Right lung (tissue), 5 donors: Measurements from ENCODE around the gene SDK2. TPM values are rescaled to one million over a fixed set of nuclear protein-coding genes. Genes with fewer than 3 reads are reported as not detected.

Experiments used
- DNase-seq, 2 donors: peaks; one replicate each; pipeline ENCODE4 v3.0.0-alpha.2; 2013
- polyA plus RNA-seq, 5 donors: library from polyadenylated mRNA; unstranded; fragments of 120-200 nt; gene quantifications; one replicate each; pipeline versions ENCODE4 v1.2.1 to v1.2.3, GENCODE V29; 2013; ENCODE audit warnings: inconsistent platforms in 1 of 5, low replicate concordance in 1 of 5; ENCODE audit not compliant: insufficient read length in 5 of 5, insufficient read depth in 1 of 5

SDK2 gene
- polyA plus RNA-seq, 5 donors: 4.7 to 12.0 (median 5.4) TPM

GRCh38 chr17:73510981-73511718 lies 133.1 kb downstream of the SDK2 start:
- DNase-seq: no peak

DNA sequence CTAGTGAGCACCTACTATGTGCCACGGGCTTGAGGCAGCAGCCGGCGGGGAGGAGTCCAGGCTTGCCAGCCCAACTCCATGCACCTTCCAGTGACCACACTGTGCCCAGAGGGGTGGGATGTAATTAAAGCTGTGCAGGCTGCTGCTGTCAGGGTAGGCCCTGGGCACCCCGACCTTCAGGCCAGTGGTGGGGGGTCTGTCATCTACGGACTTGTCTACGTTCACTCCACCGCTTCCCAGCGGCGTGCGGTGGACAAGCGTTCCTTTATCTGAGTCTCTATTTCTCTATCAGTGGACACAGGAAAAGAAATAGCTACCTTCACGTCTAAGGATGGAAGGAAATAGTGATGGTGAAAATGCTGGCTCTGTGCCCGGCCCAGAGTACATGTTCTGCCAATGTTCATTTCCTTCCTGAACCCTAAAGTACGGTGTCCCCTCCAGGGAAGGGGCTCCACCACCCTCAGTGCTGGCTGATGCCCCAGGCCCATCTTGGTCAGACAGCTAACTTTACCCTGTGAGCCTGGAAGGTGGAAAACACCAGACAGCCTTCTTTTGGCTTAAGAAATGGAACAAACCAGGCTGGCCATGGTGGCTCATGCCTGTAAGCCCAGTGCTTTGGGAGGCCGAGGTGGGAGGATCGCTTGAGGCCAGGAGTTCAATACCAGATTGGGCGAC lies 135.2 kb downstream of the SDK2 start:
- DNase-seq: no peak

GRCh38 chr17:73508057-73508930 lies 136.0 kb downstream of the SDK2 start:
- no peak for DNase-seq

DNA sequence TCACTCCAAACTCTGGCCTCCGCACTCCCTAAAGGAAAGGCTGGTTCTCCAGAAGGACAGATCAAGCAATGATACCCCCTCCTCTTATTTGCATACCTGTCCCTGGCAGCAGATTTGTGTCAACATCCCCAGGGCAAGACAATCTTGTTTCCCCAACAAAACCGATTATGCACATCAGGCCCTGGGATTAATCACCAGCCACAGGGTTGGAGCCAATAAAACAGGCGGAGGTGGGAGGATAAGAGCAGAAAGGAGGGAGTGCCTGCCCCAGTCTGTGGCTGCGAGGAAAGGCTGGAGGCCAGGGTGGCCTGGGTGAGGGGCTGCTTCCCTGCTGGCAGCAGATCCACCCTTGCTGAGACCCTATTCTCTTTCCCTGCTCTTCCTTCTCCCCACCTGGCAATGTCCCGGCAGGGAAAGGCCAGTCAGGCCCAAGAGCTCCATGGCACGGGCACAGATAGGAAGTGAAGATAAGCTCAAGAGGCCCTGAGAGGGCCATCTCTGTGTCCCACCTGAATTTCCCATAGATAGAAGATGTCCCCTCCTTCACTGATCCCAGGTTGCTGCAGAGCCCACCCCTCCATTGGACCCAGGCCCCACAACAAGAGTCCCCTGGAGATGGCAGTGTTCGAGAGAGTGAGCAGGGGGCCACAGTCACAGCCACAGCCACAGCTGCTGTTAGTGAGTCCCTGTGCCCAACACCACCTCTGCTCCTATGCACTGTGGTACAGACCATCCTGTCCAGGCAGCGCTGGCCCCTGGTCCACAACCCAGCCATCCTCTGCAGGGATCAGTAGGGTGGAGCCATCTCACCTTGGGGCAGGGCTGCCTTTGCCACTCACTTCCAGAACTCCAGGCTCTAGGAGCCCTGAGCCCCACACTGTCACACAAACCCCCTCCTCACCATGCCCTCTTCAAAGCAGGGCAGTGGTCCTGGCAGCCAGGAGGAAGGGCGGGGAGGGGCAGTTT lies 137.5 kb downstream of the SDK2 start:
- no peak for DNase-seq

GRCh38 chr17:73503560-73503959 lies 140.7 kb downstream of the SDK2 start:
- no peak for DNase-seq

DNA sequence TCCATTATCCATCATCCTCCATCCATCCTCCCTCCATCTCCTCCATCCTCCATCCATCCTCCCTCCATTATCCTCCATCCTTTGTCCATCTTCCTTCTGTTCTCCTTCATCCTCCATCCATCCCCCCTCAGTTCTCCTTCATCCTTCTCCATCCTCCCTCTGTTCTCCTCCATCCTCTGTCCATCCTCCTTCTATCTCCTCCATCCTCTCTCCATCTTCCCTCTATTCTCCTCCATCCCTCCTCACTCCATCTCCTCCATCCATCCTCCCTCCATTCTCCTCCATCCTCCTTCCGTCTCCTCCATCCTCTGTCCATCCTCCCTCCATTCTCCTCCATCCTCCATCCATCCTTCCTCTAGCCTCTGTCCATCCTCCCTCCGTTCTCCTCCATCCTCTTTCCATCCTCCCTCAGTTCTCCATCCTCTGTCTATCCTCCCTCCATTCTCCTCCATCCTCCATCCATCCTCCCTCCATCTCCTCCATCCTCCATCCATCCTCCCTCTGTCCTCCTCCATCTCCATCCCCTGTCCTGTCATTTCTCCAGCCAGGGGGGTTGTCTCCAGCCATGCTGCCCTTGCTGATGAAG lies 143.7 kb downstream of the SDK2 start:
- no peak for DNase-seq

GRCh38 chr17:73498886-73499554 lies 145.2 kb downstream of the SDK2 start:
- DNase-seq: no peak

DNA sequence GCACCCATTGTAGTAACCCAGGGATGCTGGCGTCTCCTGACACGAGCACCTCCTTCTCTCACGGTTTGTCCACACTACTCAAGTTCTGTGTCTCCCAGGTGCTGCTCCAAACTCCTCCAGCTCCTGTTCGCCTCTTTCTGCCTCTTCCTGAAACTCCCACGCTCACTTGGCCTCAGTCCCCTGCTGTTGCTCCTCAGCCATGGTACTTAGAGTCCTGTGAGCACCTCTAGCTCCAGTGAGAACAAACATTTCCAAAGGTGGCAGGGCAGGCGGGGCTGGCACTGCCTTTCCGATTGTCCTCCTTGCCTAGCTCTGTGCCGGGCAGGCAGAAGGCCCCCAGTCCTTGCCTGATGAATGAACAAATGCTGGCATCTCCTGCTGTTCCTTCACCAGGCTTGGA lies 146.1 kb downstream of the SDK2 start:
- no peak for DNase-seq

DNA sequence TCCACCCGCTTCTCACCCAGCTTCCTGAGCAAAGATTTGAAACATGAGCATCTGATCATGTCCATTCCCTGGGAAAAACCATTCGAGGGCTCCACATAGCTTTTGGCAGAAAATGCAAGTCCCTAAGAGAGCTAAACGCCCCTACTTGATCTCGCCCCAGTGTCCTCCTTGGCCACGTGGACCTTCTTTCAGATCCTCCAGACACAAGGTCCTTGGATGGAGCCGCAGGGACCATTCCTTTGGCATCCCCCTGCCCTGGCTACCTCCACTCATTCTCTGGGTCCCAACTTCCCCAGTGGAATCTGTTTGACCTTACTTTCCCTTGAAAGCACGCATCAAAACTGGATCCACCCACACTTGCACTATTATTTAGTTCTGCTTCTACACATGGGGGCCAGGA lies 146.5 kb downstream of the SDK2 start:
- DNase-seq: no peak

- no peak for DNase-seq
Observed at GRCh38 chr17:73496232-73496631, 148.0 kb downstream of the SDK2 start.

- no peak for DNase-seq
Observed at GRCh38 chr17:73495641-73496040, 148.6 kb downstream of the SDK2 start.

DNA sequence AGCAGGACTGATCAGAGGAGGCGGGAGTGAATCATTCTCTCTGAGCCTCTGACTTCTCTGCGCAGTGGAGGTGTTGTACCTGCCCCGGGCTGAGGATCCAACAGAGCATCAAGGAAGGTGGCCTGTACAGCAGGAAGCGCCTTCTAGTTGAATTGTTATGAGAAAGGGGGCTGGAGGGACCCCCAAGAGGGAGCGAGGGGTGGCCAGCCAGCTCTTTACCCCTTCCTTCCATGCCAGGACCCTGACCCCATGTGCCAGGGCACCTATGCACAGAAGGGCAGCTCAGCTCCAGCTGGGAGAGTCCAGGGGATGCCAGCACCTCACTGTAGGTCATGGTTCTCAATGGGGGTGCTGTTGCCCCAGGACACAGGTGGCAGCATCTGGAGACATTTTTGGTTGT lies 149.3 kb downstream of the SDK2 start:
- no peak for DNase-seq

GRCh38 chr17:73493956-73494926 lies 150.0 kb downstream of the SDK2 start:
- no peak for DNase-seq

DNA sequence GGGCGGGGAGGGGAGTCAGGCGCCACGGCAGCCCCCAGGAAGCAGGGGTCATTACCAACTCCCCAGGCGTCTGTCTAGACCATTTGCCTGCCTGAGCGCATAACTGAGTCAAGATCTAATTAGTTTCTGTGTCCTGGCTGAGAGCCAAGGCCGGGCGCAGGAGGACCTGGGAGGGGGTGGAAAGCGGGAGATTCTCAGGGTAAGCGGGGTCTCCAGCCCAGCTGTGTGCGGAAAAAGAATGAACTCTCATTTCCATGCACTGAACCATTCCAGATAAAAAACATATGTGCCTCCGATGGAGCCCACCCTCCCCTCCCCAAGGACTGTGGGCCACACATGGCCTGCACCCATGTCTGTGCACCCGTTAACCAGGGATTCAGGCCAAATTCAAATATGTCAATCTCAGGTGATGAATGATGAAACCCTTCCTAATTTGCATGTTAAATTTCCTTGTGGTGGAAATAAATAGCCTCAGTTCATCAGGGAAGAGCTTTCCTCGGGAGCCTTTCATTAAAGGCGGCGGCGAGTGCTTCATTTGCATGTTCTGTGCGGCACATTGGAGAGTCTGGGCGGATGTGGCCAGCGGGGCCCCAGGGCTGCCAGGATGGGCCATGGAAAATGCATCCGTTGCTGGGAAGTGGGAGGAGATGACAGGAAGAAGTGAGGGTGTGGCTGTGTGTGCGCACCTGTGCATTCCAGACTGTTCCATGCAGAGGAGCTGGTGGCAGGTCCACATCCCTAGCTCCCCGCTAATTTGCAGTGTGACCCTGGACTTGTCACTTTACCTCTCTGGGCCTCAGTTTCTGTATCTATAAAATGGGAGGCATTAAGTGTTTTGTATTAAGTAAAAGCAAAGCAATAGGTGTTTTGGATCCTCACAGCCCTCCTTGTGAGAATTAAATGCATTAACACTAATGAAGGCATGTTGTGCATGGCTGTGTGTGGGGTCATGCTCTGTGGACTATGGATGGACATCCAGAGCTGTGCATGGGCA lies 151.1 kb downstream of the SDK2 start:
- no peak for DNase-seq

DNA sequence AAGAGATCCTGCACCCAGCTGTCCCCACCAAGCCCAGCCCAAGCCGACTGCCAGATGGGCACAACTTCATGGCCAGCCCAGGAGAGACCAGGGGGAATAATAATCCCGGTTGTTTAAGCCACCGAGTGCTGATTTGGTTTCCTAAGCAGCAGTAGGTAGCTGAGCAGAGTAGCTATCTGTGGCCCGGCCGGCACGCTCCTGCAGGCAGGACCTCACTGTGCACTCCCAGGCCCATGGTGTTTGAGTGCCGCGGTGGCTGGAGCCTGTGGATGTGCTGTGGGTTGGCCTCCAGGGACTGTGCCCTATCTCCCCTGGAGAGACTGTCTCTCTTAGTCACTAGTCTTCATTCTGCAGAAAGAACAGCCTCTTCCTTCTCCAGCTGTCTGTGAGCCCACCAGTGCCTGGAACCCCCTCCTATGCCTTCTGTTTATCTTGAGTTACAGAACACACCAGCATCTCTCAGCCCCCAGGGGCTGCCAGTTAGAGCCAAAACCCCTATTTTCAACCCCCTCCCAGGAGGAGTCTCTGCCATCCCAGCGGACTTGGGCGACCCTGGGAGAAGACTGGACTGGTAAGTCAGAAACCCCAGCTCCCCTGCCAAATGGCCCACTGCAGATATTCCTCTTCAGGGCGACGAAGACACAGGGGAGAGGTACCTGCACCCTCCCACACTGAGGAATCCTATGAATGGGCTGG lies 152.0 kb downstream of the SDK2 start:
- DNase-seq: no peak

GRCh38 chr17:73491648-73492047 lies 152.6 kb downstream of the SDK2 start:
- no peak for DNase-seq

GRCh38 chr17:73490851-73491250 lies 153.4 kb downstream of the SDK2 start:
- no peak for DNase-seq
